OCI-LY1 (cell line): ENCODE measurements around the gene HACD2.

Experiments used
- H2AFZ ChIP-seq: fragments of 200-600 bp; sonication (generic), shearing (Covaris generic); 2 replicates; pipeline ENCODE4 v1.6.0; 2014; ENCODE audit warnings: antibody characterized with exemption, mild to moderate bottlenecking, low read length
- H3F3A ChIP-seq: fragments of 200-600 bp; sonication (generic), shearing (Covaris generic); 2 replicates; pipeline ENCODE4 v1.6.0; 2014; ENCODE audit warnings: mild to moderate bottlenecking, antibody characterized with exemption, low read length, moderate library complexity; ENCODE audit not compliant: insufficient read depth
- H3K27ac ChIP-seq: fragments of 200-600 bp; sonication (generic); 2 replicates; pipeline ENCODE4 v1.5.1; 2014; ENCODE audit warnings: low read length, mixed run types, mild to moderate bottlenecking, low read depth; ENCODE audit not compliant: poor library complexity, severe bottlenecking
- H3K27me3 ChIP-seq: fragments of 200-600 bp; sonication (generic); 2 replicates; pipeline ENCODE4 v1.6.0; 2014; ENCODE audit warnings: antibody characterized with exemption, mild to moderate bottlenecking, low read length, moderate library complexity; ENCODE audit not compliant: insufficient read depth
- H3K36me3 ChIP-seq: fragments of 200-600 bp; sonication (generic); 2 replicates; pipeline ENCODE4 v1.6.1; 2014; ENCODE audit warnings: mild to moderate bottlenecking, antibody characterized with exemption, low read length, moderate library complexity, mixed read lengths; ENCODE audit not compliant: insufficient read depth
- H3K4me1 ChIP-seq: fragments of 200-600 bp; sonication (generic); 2 replicates; pipeline ENCODE4 v1.5.1; 2014; ENCODE audit warnings: mild to moderate bottlenecking, low read length, moderate library complexity; ENCODE audit not compliant: insufficient read depth, severe bottlenecking
- H3K4me2 ChIP-seq: fragments of 200-600 bp; sonication (generic), shearing (Covaris generic); 2 replicates; pipeline ENCODE4 v1.6.1; 2014; ENCODE audit warnings: low read length
- H3K4me3 ChIP-seq: fragments of 200-600 bp; sonication (generic); 2 replicates; pipeline ENCODE4 v1.5.1; 2014; ENCODE audit warnings: low read length, low read depth, mild to moderate bottlenecking, mixed read lengths; ENCODE audit not compliant: poor library complexity, severe bottlenecking
- H3K79me2 ChIP-seq: fragments of 200-600 bp; shearing (Covaris generic); 2 replicates; pipeline ENCODE4 v1.6.1; 2016; ENCODE audit warnings: mixed run types, low read length, mixed read lengths; ENCODE audit not compliant: insufficient read depth
- H3K9ac ChIP-seq: fragments of 200-600 bp; sonication (generic), shearing (Covaris generic); 2 replicates; pipeline ENCODE4 v1.6.1; 2014; ENCODE audit warnings: mild to moderate bottlenecking, low read length, mixed read lengths
- H3K9me2 ChIP-seq: fragments of 200-600 bp; sonication (generic), shearing (Covaris generic); 2 replicates; pipeline ENCODE4 v1.6.1; 2014; ENCODE audit warnings: low read depth, mild to moderate bottlenecking, low read length, mixed read lengths
- H3K9me3 ChIP-seq: fragments of 200-600 bp; shearing (Covaris generic); 2 replicates; pipeline ENCODE4 v1.6.1; 2014; ENCODE audit warnings: low read length, mixed read lengths
- H4K20me1 ChIP-seq: fragments of 200-600 bp; sonication (generic), shearing (Covaris generic); 2 replicates; pipeline ENCODE4 v1.6.0; 2016; ENCODE audit warnings: mild to moderate bottlenecking, low read length; ENCODE audit not compliant: insufficient read depth
- CTCF ChIP-seq: fragments of 200-600 bp; sonication (generic), shearing (Covaris generic); IDR thresholded peaks from 2 replicates; pipeline ENCODE4 v1.5.1; 2017; ENCODE audit warnings: mild to moderate bottlenecking, antibody characterized with exemption, low read length, moderate library complexity, mixed read lengths
- EZH2 ChIP-seq: fragments of 200-600 bp; sonication (generic), shearing (Covaris generic); IDR thresholded peaks from 2 replicates; pipeline ENCODE4 v1.8.0; 2017; ENCODE audit warnings: borderline replicate concordance, mixed run types, mild to moderate bottlenecking, antibody characterized with exemption, low read length, moderate library complexity, mixed read lengths

HACD2 gene

DNA sequence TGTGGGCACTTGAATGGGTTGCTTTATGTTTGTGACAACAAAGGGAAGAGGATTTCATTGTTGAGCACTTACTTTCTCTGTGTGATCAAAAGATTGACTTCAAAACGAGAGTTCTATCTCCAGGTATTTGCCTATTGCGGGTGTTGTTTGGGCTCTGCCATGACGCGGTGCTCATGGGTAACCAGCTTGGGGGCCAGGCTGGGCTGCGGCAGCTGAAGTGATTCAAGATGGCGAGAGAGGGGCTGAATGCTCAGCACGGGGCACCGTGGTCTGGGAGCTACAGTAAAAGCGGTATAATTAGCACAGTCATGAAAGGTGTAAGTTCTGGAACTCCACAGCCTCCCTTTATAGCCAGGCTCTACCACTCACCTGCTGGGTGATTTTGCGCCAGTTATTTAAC is 105.0 kb downstream of the HACD2 start:
- no peak for TF ChIP-seq CTCF
- no peak for TF ChIP-seq EZH2

GRCh38 chr3:123478314-123478713 is 106.5 kb downstream of the HACD2 start:
- Histone ChIP-seq H4K20me1 (no peaks in the 10 kb centered on the region), H3K27me3 (no peaks in the 10 kb centered on the region), H3K27ac (no peak overlapping the region), H3K4me1 (no peaks in the 10 kb centered on the region), H3K9ac (no peak overlapping the region), H3F3A (no peaks in the 10 kb centered on the region), H3K36me3 (no peaks in the 10 kb centered on the region), H3K4me3 (no peak overlapping the region), H3K4me2 (no peak overlapping the region), H2AFZ (no peak overlapping the region), H3K79me2 (no peaks in the 10 kb centered on the region), H3K9me2 (no peaks in the 10 kb centered on the region), H3K9me3 (no peaks in the 10 kb centered on the region)
- TF ChIP-seq EZH2 (no peak), CTCF (no peak)

More for the DNA sequence above, 105.0 kb downstream of the HACD2 start:
- no peak overlapping the region for H3K4me2 ChIP-seq
- no peak overlapping the region for H3K27ac ChIP-seq
- H3K4me1 ChIP-seq, result no peaks in the 10 kb centered on the region
- no peak overlapping the region for H3K4me3 ChIP-seq
- H3K79me2 ChIP-seq, result no peaks in the 10 kb centered on the region
- no peak overlapping the region for H3K9ac ChIP-seq
- H3K9me3 ChIP-seq, result no peaks in the 10 kb centered on the region
- no peaks in the 10 kb centered on the region for H3K9me2 ChIP-seq
- no peaks in the 10 kb centered on the region for H3K27me3 ChIP-seq
- H3F3A ChIP-seq, result no peaks in the 10 kb centered on the region
- H4K20me1 ChIP-seq, result no peaks in the 10 kb centered on the region
- H2AFZ ChIP-seq, result no peak overlapping the region
- no peaks in the 10 kb centered on the region for H3K36me3 ChIP-seq

GRCh38 chr3:123476967-123477750 is 107.7 kb downstream of the HACD2 start:
- Histone ChIP-seq H3K27me3 (no peaks in the 10 kb centered on the region), H3F3A (no peaks in the 10 kb centered on the region), H2AFZ (no peak overlapping the region), H3K4me1 (no peaks in the 10 kb centered on the region), H3K79me2 (no peaks in the 10 kb centered on the region), H3K9ac (no peak overlapping the region), H3K4me3 (no peak overlapping the region), H3K9me2 (no peaks in the 10 kb centered on the region), H3K36me3 (no peaks in the 10 kb centered on the region), H3K27ac (no peak overlapping the region), H3K9me3 (no peaks in the 10 kb centered on the region), H4K20me1 (no peaks in the 10 kb centered on the region), H3K4me2 (no peak overlapping the region)
- TF ChIP-seq CTCF (no peak), EZH2 (no peak)
